IPS-18c (cell line): ENCODE data around the gene NEK1.
"Not testable (repeated sequence)": the region's sequence is repeated elsewhere in the genome, so short reads cannot be mapped to it uniquely, and the experiment has no call there.

Experiments
- H3K4me3 ChIP-seq: 2 replicates; pipeline ENCODE4 v1.7.0; 2013; ENCODE audit warnings: low read depth, mild to moderate bottlenecking, low read length, moderate library complexity; ENCODE audit not compliant: insufficient read depth
- H3K9me3 ChIP-seq: one replicate; pipeline ENCODE4 v1.6.1; 2013; ENCODE audit warnings: mild to moderate bottlenecking, low read length, moderate library complexity; ENCODE audit not compliant: control insufficient read depth, insufficient read depth

The NEK1 gene

GRCh38 chr4:169616846-169617245 is 4.5 kb upstream of the NEK1 start:
- Histone ChIP-seq H3K9me3 (no peaks in the 10 kb centered on the region), H3K4me3 (no peak overlapping the region)

DNA sequence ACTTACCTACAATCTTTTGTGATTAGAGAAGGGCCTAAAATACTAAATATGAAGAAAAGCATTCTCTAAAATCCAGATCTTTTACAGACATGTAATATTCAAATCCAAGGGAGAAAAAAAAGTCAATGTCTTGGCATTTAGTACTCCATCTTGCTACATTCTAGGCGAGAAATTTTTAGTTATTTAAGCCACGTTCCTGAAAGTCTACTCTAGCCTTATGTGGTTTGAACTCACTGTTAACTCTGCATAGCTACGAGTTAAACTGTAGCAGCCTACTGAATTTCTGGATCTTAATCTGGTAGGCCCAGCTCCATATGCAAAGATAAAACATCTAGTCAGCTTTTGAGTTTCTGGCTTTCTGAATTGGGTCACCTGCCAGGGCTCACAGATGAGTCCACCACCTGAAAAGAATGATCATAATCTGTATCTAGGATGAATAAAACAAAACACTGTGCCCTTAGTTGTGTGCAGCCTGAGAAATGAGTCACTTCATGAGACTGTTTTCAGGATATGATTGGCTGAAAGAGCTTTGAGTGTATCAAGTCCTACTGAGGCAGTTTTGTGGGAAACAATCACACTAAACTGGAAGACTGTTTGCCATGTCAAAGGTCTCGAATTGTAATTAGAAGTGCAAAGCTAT is 3.2 kb upstream of the NEK1 start:
- Histone ChIP-seq H3K4me3 (no peak overlapping the region), H3K9me3 (no peaks in the 10 kb centered on the region)

DNA sequence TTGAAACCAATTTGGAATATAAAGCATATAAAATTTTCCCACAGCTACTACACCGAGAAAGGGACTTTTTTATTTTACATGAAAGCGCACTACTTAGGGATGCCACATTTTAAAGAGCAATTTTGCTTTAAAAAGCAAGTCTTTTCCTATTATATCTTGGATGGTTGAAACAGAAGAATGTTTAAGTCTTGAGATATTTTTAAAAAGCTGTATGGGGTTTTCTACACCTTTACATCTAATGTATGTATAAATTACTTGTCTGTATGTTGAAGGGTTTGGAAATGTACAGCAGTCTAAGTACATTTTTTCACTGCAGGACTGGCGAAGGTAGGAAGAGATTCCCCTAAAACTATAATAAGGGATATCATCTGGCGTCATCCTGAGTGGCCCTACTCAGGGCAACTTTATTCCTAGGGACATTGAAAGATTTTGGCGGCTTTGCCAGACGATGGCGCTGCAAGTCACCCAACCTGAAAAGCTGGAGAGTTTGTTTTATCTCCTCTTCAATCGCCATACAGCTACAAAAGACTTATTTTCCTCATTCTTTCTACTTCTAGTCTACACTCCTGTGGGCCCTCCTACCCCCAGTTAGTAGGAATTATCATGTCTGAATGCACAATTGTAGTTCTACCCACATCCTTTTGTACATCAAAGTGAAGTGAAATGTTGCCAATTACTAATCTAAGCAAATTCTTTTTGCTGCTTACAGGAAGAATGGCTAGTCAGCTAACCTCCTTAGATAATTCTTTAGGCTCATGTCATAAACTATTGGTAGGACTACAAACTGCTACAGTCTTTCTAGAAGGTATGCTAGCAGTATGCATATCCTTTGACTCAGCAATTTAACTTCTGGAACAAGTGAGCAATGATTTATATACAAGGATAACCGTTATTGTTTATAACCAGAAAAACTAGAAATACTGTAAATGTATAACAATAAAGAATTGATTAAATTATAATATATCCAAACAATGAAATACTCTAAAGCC is 782 bp upstream of the NEK1 start:
- Histone ChIP-seq H3K4me3 (peak overlapping the region; percentile 36; the same call in 1 of the 2 replicates), H3K9me3 (no peaks in the 10 kb centered on the region)

GRCh38 chr4:169611157-169611556 is 1.2 kb downstream of the NEK1 start:
- Histone ChIP-seq H3K9me3 (no peaks in the 10 kb centered on the region), H3K4me3 (no peak overlapping the region)

- H3K4me3 ChIP-seq, result no peak overlapping the region
- no peaks in the 10 kb centered on the region for H3K9me3 ChIP-seq
These were observed 7.5 kb downstream of the NEK1 start for GRCh38 chr4:169604903-169605331.

DNA sequence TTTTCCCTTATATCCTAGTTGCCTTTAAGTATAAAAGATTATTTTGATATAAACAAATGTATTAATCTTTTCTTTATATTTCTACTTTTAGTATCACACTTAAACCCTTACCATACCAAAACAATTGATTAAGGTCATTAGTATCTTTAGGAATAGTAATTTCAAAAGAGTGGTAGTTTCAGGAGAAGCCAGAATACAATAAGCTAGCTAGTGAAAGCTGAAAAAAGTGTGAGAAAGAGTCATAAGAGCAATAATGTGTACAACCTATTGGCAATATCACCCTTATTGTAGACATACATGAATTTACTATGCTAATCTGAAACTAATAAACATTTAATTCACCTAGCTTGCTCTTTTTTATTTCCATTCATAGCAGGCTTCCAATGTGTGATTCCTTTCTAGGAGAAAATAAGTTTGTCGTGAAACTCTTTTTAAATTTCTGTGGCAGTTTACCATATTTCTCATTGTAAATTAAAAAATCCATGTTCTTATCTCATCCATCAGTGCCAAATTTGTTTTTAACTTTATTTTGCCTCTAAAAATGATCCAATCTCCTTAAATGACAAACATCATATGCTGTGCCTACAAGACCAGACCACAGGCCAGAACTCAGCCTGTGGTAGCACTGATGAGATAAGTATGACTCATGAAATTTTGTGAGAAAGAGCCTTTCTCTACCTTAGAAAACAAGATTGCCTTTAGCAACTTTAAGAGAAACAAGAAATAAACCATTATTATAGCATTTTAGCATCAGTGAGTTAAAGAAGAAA is 8.1 kb downstream of the NEK1 start:
- no peak overlapping the region for H3K4me3 ChIP-seq

GRCh38 chr4:169603312-169603711 is 9.1 kb downstream of the NEK1 start:
- no peak overlapping the region for H3K4me3 ChIP-seq
- no peaks in the 10 kb centered on the region for H3K9me3 ChIP-seq

More for the DNA sequence above, 8.1 kb downstream of the NEK1 start:
- no peaks in the 10 kb centered on the region for H3K9me3 ChIP-seq

GRCh38 chr4:169601016-169601771 is 11.2 kb downstream of the NEK1 start:
- H3K9me3 ChIP-seq, result no peaks in the 10 kb centered on the region
- no peak overlapping the region for H3K4me3 ChIP-seq

GRCh38 chr4:169594560-169595195 is 17.7 kb downstream of the NEK1 start:
- H3K4me3 ChIP-seq, result no peak overlapping the region
- no peaks in the 10 kb centered on the region for H3K9me3 ChIP-seq

DNA sequence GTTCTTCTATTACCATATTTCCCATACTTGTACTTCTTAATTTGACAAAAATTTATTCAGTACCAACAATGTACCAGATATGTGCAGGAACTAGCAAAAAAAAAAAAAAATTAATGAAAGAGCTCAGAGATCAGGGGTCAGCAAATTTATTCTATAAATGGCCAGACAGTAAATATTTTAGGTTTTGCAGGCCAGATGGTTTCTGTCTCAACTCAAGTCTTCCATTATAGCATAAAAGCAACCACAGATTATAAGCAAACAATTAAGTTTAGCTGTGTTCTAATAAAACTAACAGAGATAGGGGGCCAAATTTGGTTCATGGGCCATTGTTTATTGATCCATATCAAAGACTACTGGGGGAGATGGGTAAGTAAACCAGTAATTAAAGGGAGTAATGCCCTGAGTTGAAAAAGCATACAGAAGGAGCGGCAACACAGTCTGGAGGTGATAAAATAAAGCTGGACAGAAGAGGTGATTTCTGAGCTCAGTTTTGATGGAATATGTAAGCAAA is 19.3 kb downstream of the NEK1 start:
- no peak overlapping the region for H3K4me3 ChIP-seq
- no peaks in the 10 kb centered on the region for H3K9me3 ChIP-seq

- H3K4me3 ChIP-seq, result no peak overlapping the region
- no peaks in the 10 kb centered on the region for H3K9me3 ChIP-seq
These were observed 28.8 kb downstream of the NEK1 start for GRCh38 chr4:169583563-169583962.

DNA sequence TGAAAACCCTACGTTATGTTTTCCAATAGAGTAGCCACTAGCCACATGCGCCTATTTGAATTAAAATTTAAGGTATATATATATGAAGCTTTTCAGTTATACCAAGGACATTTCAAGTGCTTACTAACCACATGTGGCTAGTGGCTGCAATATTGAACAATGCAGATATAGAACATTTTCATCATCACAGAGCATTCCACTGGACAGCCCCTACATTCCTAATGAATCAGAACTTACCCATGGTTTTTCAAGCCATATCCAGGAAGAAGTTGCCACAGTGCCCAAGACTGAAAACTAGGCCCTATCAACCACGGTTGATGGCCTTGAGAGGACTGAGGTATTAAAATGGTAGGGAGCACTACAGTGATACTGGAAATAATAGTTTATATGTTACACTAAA is 29.7 kb downstream of the NEK1 start:
- H3K4me3 ChIP-seq, result no peak overlapping the region
- no peaks in the 10 kb centered on the region for H3K9me3 ChIP-seq

GRCh38 chr4:169582203-169582602 is 30.2 kb downstream of the NEK1 start:
- Histone ChIP-seq H3K9me3 (no peaks in the 10 kb centered on the region), H3K4me3 (no peak overlapping the region)

- Histone ChIP-seq H3K4me3 (no peak overlapping the region), H3K9me3 (no peaks in the 10 kb centered on the region)
These were observed 38.5 kb downstream of the NEK1 start for GRCh38 chr4:169573889-169574288.

DNA sequence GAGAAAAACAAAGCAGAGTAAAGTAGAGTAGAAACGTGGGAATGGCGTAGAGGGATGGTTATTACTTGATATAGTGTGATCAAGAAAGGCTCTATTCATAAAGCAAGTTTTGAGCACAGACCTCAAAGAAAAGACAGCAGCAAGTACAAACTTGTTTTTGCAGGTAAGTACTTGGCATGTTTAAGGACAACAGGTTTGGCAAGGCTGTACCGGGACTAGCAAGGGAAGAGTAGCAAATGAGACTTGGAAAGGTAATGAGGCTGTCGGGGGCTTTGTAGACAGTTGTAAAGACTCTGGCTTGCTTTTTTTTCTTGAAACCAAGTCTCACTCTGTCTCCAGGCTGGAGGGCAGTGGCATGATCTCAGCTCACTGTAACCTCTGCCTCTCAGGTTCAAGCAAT is 40.9 kb downstream of the NEK1 start:
- Histone ChIP-seq H3K4me3 (no peak overlapping the region), H3K9me3 (no peaks in the 10 kb centered on the region)

GRCh38 chr4:169571012-169571411 is 41.4 kb downstream of the NEK1 start:
- not testable (repeated sequence) for H3K4me3 ChIP-seq, H3K9me3 ChIP-seq
